HG02852 (cell line): ENCODE measurements around the gene PAIP2B.

Experiments used
- ATAC-seq: cut with Tn5 transposase; IDR thresholded peaks from one replicate; pipeline ENCODE4 v1.9.1; 2021; ENCODE audit warnings: mild to moderate bottlenecking, moderate library complexity; ENCODE audit not compliant: unreplicated experiment

The PAIP2B gene

GRCh38 chr2:71154279-71154678, 72.6 kb downstream of the PAIP2B start:
- no peak for ATAC-seq

- no peak for ATAC-seq
These were observed 73.2 kb downstream of the PAIP2B start for GRCh38 chr2:71153585-71154224.

- no peak for ATAC-seq
These were observed 75.3 kb downstream of the PAIP2B start for GRCh38 chr2:71151620-71152019.

- no peak for ATAC-seq
These were observed 76.7 kb downstream of the PAIP2B start for GRCh38 chr2:71150082-71150816.

- ATAC-seq, result no peak
These were observed 78.3 kb downstream of the PAIP2B start for GRCh38 chr2:71148506-71149063.

- ATAC-seq, result no peak
These were observed 83.1 kb downstream of the PAIP2B start for GRCh38 chr2:71143782-71144181.

GRCh38 chr2:71136174-71136573, 90.7 kb downstream of the PAIP2B start:
- no peak for ATAC-seq

- no peak for ATAC-seq
These were observed 93.3 kb downstream of the PAIP2B start for GRCh38 chr2:71133603-71134002.
